Nephron progenitor cell (in vitro differentiated cells): ENCODE results near the gene ITGAX.

Experiments used
- DNase-seq: peaks from one replicate; pipeline ENCODE4 v3.0.0; 2021
- H3K27ac Mint-ChIP-seq: 2 replicates; pipeline ENCODE4 v1.8.0; 2021; ENCODE audit warnings: mild to moderate bottlenecking, moderate library complexity, mixed read lengths
- H3K27me3 Mint-ChIP-seq: 2 replicates; pipeline ENCODE4 v1.8.0; 2021; ENCODE audit warnings: mild to moderate bottlenecking, low read depth, mixed read lengths; ENCODE audit not compliant: poor library complexity
- H3K36me3 Mint-ChIP-seq: 2 replicates; pipeline ENCODE4 v1.8.0; 2021; ENCODE audit warnings: low read depth, mixed read lengths
- H3K4me1 Mint-ChIP-seq: 2 replicates; pipeline ENCODE4 v1.8.0; 2021; ENCODE audit warnings: mixed read lengths
- H3K4me3 Mint-ChIP-seq: 2 replicates; pipeline ENCODE4 v1.8.0; 2021; ENCODE audit warnings: mild to moderate bottlenecking, moderate library complexity, mixed read lengths
- H3K9me3 Mint-ChIP-seq: 2 replicates; pipeline ENCODE4 v1.8.0; 2021; ENCODE audit warnings: mild to moderate bottlenecking, moderate library complexity, mixed read lengths
- TF ChIP-seq, protein P1 (sequence below): fragments of 200-600 bp; sonication (generic); IDR thresholded peaks from 2 replicates; pipeline ENCODE4 v1.5.0; 2021; ENCODE audit warnings: antibody characterized with exemption

The ITGAX gene

GRCh38 chr16:31344712-31345111 is 10.3 kb upstream of the ITGAX start:
- H3K27ac Mint-ChIP-seq = no peak overlapping the region
- peaks cover 4% of the 10 kb centered on the region for H3K9me3 Mint-ChIP-seq
- H3K4me1 Mint-ChIP-seq = peaks cover 7% of the 10 kb centered on the region
- no peaks in the 10 kb centered on the region for H3K36me3 Mint-ChIP-seq
- no peak for DNase-seq
- H3K4me3 Mint-ChIP-seq = no peak overlapping the region
- H3K27me3 Mint-ChIP-seq = peaks cover 28% of the 10 kb centered on the region
- TF ChIP-seq, protein P1, sequence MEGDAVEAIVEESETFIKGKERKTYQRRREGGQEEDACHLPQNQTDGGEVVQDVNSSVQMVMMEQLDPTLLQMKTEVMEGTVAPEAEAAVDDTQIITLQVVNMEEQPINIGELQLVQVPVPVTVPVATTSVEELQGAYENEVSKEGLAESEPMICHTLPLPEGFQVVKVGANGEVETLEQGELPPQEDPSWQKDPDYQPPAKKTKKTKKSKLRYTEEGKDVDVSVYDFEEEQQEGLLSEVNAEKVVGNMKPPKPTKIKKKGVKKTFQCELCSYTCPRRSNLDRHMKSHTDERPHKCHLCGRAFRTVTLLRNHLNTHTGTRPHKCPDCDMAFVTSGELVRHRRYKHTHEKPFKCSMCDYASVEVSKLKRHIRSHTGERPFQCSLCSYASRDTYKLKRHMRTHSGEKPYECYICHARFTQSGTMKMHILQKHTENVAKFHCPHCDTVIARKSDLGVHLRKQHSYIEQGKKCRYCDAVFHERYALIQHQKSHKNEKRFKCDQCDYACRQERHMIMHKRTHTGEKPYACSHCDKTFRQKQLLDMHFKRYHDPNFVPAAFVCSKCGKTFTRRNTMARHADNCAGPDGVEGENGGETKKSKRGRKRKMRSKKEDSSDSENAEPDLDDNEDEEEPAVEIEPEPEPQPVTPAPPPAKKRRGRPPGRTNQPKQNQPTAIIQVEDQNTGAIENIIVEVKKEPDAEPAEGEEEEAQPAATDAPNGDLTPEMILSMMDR = no peak

DNA sequence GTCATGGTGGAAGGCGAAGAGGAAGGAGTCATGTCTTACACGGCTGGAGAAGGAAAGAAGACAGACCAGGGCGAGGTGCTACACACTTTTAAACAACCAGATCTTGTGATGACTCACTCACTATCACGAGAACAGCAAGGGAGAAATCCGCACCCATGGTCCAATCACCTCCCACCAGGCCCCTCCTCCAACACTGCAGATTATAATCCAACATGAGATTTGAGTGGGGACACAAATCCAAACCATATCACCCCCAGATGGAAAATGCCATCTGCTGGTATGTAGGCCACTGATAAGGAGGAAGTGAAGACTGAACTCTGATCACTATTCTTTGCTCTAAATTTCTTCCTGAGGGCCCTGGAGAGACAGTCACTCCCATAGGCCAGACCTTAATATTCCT is 7.5 kb upstream of the ITGAX start:
- H3K27me3 Mint-ChIP-seq = peaks cover 34% of the 10 kb centered on the region
- H3K4me3 Mint-ChIP-seq = no peak overlapping the region
- DNase-seq = no peak
- H3K4me1 Mint-ChIP-seq = peaks cover 7% of the 10 kb centered on the region
- H3K27ac Mint-ChIP-seq = no peak overlapping the region
- TF ChIP-seq, protein P1 = no peak
- peaks cover 2% of the 10 kb centered on the region for H3K9me3 Mint-ChIP-seq
- no peaks in the 10 kb centered on the region for H3K36me3 Mint-ChIP-seq

GRCh38 chr16:31348579-31348978 is 6.4 kb upstream of the ITGAX start:
- no peaks in the 10 kb centered on the region for H3K9me3 Mint-ChIP-seq
- TF ChIP-seq, protein P1 = no peak
- peaks cover 7% of the 10 kb centered on the region for H3K4me1 Mint-ChIP-seq
- no peak for DNase-seq
- H3K4me3 Mint-ChIP-seq = no peak overlapping the region
- H3K27me3 Mint-ChIP-seq = peaks cover 36% of the 10 kb centered on the region
- no peaks in the 10 kb centered on the region for H3K36me3 Mint-ChIP-seq
- no peak overlapping the region for H3K27ac Mint-ChIP-seq

GRCh38 chr16:31350275-31351005 is 4.5 kb upstream of the ITGAX start:
- TF ChIP-seq, protein P1 = no peak
- Mint-ChIP-seq H3K4me1 (peaks cover 10% of the 10 kb centered on the region), H3K27ac (no peak overlapping the region), H3K9me3 (no peaks in the 10 kb centered on the region), H3K27me3 (peaks cover 34% of the 10 kb centered on the region), H3K4me3 (no peak overlapping the region), H3K36me3 (no peaks in the 10 kb centered on the region)
- no peak for DNase-seq

DNA sequence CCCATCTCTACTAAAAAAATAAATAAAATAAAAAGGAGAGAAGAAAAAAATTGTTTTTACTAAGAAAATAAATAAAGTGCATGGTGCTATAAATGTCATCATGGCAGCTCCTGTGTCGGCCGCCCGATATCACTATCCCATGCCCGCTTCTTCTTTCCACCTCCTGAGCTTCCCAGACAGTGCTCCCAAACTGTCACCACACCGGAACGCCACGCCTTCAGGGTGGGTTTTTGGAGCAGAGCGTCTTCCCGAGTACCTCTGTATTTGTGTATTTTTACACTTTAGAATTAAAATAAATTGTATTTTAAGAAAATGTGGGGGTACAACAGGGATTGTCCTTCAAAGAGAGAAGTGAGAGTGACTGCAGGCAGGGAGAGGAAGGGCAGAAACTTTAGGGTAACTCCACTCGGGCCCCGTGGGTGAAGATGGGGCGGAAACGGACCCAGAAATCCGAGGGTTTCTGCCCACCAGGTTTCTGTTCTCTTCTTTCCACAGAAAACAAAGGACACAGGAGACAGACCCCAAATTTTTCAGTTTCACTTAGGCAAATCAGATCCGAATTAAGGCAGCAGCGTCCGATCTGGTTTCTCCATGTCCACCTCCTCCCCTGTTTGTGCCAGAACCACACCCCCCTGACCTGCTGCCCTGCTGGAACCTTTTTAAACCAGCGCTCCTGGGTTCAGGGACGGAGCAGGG is 3.6 kb upstream of the ITGAX start:
- Mint-ChIP-seq H3K27me3 (peaks cover 32% of the 10 kb centered on the region), H3K36me3 (no peaks in the 10 kb centered on the region), H3K4me3 (no peak overlapping the region), H3K4me1 (peaks cover 11% of the 10 kb centered on the region), H3K27ac (no peak overlapping the region), H3K9me3 (no peaks in the 10 kb centered on the region)
- TF ChIP-seq, protein P1 = no peak
- DNase-seq = no peak
